Neural cell (in vitro differentiated cells): ENCODE measurements around the gene ATG7. TPM values are rescaled to one million over a fixed set of nuclear protein-coding genes. Genes with fewer than 3 reads are reported as not detected.
"Not testable (repeated sequence)": the region's sequence is repeated elsewhere in the genome, so short reads cannot be mapped to it uniquely, and the experiment has no call there.

Experiments
- H2AFZ ChIP-seq: fragments of 200-600, 300-800 bp; sonication (generic), shearing (Covaris generic); 2 replicates; pipeline ENCODE4 v1.6.0; 2014; ENCODE audit warnings: low read depth, mild to moderate bottlenecking, antibody characterized with exemption, low read length, moderate library complexity
- H3F3A ChIP-seq: fragments of 200-600 bp; shearing (Covaris generic); 2 replicates; pipeline ENCODE4 v1.6.1; 2016; ENCODE audit warnings: mild to moderate bottlenecking, moderate library complexity, mixed read lengths, antibody characterized with exemption, low read length; ENCODE audit not compliant: insufficient read depth, poor library complexity, severe bottlenecking
- H3K27ac ChIP-seq: fragments of 200-600, 300-800 bp; sonication (generic), shearing (Covaris generic); 2 replicates; pipeline ENCODE4 v1.5.1; 2014; ENCODE audit warnings: mild to moderate bottlenecking, low read length, moderate library complexity
- H3K27me3 ChIP-seq: fragments of 300-800, 200-600 bp; sonication (generic), shearing (Covaris generic); 2 replicates; pipeline ENCODE4 v1.6.0; 2014; ENCODE audit warnings: mild to moderate bottlenecking, low read depth, low read length, moderate library complexity; ENCODE audit not compliant: insufficient read depth
- H3K36me3 ChIP-seq: fragments of 300-800, 200-600 bp; sonication (generic), shearing (Covaris generic); 2 replicates; pipeline ENCODE4 v1.5.1; 2014; ENCODE audit warnings: mild to moderate bottlenecking, antibody characterized with exemption, low read length, moderate library complexity; ENCODE audit not compliant: insufficient read depth
- H3K4me2 ChIP-seq: fragments of 300-800, 200-600 bp; sonication (generic), shearing (Covaris generic); 2 replicates; pipeline ENCODE4 v1.6.0; 2014; ENCODE audit warnings: mild to moderate bottlenecking, low read length
- H3K4me3 ChIP-seq: fragments of 300-800, 200-600 bp; sonication (generic), shearing (Covaris generic); 2 replicates; pipeline ENCODE4 v1.5.1; 2014; ENCODE audit warnings: mild to moderate bottlenecking, low read length, moderate library complexity
- H3K79me2 ChIP-seq: fragments of 200-600 bp; shearing (Covaris generic); replicated peaks from 2 replicates; pipeline ENCODE4 v1.6.0; 2014; ENCODE audit warnings: mild to moderate bottlenecking, low read length, moderate library complexity; ENCODE audit not compliant: insufficient read depth
- H3K9ac ChIP-seq: fragments of 300-800, 200-600 bp; sonication (generic), shearing (Covaris generic); 2 replicates; pipeline ENCODE4 v1.6.1; 2016; ENCODE audit warnings: mild to moderate bottlenecking, low read length, mixed read lengths
- H3K9me2 ChIP-seq: fragments of 200-600 bp; shearing (Covaris generic); 2 replicates; pipeline ENCODE4 v1.6.1; 2016; ENCODE audit warnings: mild to moderate bottlenecking, low read length, mixed read lengths; ENCODE audit not compliant: insufficient read depth
- H3K9me3 ChIP-seq: fragments of 200-600, 300-800 bp; sonication (generic), shearing (Covaris generic); 2 replicates; pipeline ENCODE4 v1.6.1; 2016; ENCODE audit warnings: mild to moderate bottlenecking, mixed run types, low read length, moderate library complexity, mixed read lengths
- H4K20me1 ChIP-seq: fragments of 200-600 bp; shearing (Covaris generic); 2 replicates; pipeline ENCODE4 v1.6.1; 2016; ENCODE audit warnings: mild to moderate bottlenecking, mixed run types; ENCODE audit not compliant: insufficient read depth
- EP300 ChIP-seq: fragments of 450-650 bp; conservative IDR thresholded peaks from 2 replicates; pipeline ENCODE4 v1.6.1; 2014; ENCODE audit warnings: antibody characterized with exemption, mild to moderate bottlenecking, moderate library complexity; ENCODE audit not compliant: poor library complexity, severe bottlenecking
- EZH2 ChIP-seq: fragments of 200-600, 300-800 bp; shearing (Covaris generic), sonication (generic); IDR thresholded peaks from 2 replicates; pipeline ENCODE4 v1.6.1; 2014; ENCODE audit warnings: antibody characterized with exemption, low read length, borderline replicate concordance, mild to moderate bottlenecking; ENCODE audit not compliant: insufficient read depth, poor library complexity, severe bottlenecking
- MXI1 ChIP-seq: fragments of 450-650 bp; conservative IDR thresholded peaks from 2 replicates; pipeline ENCODE4 v1.6.1; 2014; ENCODE audit warnings: antibody characterized with exemption, mild to moderate bottlenecking; ENCODE audit not compliant: poor library complexity, severe bottlenecking
- POLR2AphosphoS5 ChIP-seq: IDR thresholded peaks from 2 replicates; pipeline ENCODE4 v1.6.1; 2012
- RAD21 ChIP-seq: fragments of 450-650 bp; conservative IDR thresholded peaks from 2 replicates; pipeline ENCODE4 v1.6.1; 2014; ENCODE audit warnings: antibody characterized with exemption, mild to moderate bottlenecking, moderate library complexity
- SMC3 ChIP-seq: fragments of 450-650 bp; conservative IDR thresholded peaks from 2 replicates; pipeline ENCODE4 v1.6.1; 2014; ENCODE audit warnings: antibody characterized with exemption, mild to moderate bottlenecking, moderate library complexity; ENCODE audit not compliant: poor library complexity
- TAF1 ChIP-seq: IDR thresholded peaks from 2 replicates; pipeline ENCODE4 v1.6.1; 2012; ENCODE audit warnings: low read depth
- polyA plus RNA-seq: library from polyadenylated mRNA; depleted of rRNA; stranded (reverse); fragments of >200 nt; gene quantifications from 2 replicates; pipeline ENCODE4 v1.2.3, GENCODE V29; 2014
- TF ChIP-seq, protein P1 (sequence below): IDR thresholded peaks from 2 replicates; pipeline ENCODE4 v1.6.1; 2012; ENCODE audit warnings: borderline replicate concordance
- TF ChIP-seq, protein P2 (sequence below): fragments of 450-650 bp; IDR thresholded peaks from 2 replicates; pipeline ENCODE4 v1.5.1; 2014; ENCODE audit warnings: antibody characterized with exemption, mild to moderate bottlenecking, moderate library complexity; ENCODE audit not compliant: poor library complexity, severe bottlenecking

Gene ATG7
- polyA plus RNA-seq, 1 donor from 2014 or later, result 28.8 TPM

DNA sequence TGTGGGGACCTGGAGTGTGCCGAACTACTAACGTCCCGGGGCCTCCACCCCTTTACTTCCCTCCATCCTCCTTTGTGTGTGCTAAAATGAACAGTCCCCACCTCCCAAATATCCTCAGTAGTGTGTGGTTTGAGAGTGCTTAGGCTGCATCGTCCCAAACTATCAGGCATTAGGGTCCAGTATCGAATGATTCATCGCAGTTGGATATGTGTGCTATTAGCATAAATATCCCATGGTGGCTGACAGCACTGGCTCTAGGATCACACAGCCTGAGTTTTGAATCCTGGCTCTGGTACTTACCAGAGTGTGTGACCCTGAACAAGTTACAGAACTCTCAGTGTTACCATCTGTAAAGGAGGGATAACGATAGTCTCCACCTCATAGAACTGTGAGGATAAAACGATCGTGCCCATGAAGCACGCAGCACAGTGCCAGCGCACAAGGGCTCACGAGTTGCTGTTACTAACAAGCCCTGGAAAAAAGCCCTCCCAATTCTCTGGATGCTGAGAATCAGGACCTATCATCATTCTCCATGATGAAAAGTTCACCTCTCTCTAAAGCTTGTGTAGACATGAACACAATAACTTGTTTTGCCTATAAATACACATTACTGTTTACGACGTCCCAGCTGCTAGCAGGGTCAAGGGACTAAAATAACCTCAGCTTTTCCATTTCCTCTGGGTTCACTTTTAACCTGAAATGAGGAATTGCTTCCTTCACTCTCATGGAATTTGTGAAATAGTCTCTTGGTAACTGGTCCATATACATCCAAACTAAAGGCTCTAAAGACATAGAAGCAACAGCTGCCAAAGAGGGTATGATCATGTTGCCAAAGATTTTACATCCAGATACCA is 320.5 kb downstream of the ATG7 start:
- no peak overlapping the region for H3K9ac ChIP-seq
- H3K4me2 ChIP-seq, result no peak overlapping the region
- TF ChIP-seq, protein P1, sequence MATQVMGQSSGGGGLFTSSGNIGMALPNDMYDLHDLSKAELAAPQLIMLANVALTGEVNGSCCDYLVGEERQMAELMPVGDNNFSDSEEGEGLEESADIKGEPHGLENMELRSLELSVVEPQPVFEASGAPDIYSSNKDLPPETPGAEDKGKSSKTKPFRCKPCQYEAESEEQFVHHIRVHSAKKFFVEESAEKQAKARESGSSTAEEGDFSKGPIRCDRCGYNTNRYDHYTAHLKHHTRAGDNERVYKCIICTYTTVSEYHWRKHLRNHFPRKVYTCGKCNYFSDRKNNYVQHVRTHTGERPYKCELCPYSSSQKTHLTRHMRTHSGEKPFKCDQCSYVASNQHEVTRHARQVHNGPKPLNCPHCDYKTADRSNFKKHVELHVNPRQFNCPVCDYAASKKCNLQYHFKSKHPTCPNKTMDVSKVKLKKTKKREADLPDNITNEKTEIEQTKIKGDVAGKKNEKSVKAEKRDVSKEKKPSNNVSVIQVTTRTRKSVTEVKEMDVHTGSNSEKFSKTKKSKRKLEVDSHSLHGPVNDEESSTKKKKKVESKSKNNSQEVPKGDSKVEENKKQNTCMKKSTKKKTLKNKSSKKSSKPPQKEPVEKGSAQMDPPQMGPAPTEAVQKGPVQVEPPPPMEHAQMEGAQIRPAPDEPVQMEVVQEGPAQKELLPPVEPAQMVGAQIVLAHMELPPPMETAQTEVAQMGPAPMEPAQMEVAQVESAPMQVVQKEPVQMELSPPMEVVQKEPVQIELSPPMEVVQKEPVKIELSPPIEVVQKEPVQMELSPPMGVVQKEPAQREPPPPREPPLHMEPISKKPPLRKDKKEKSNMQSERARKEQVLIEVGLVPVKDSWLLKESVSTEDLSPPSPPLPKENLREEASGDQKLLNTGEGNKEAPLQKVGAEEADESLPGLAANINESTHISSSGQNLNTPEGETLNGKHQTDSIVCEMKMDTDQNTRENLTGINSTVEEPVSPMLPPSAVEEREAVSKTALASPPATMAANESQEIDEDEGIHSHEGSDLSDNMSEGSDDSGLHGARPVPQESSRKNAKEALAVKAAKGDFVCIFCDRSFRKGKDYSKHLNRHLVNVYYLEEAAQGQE, result no peak
- TF ChIP-seq RAD21 (no peak), POLR2AphosphoS5 (no peak), MXI1 (no peak), TAF1 (no peak), EZH2 (no peak), EP300 (no peak), SMC3 (no peak)
- TF ChIP-seq, protein P2, sequence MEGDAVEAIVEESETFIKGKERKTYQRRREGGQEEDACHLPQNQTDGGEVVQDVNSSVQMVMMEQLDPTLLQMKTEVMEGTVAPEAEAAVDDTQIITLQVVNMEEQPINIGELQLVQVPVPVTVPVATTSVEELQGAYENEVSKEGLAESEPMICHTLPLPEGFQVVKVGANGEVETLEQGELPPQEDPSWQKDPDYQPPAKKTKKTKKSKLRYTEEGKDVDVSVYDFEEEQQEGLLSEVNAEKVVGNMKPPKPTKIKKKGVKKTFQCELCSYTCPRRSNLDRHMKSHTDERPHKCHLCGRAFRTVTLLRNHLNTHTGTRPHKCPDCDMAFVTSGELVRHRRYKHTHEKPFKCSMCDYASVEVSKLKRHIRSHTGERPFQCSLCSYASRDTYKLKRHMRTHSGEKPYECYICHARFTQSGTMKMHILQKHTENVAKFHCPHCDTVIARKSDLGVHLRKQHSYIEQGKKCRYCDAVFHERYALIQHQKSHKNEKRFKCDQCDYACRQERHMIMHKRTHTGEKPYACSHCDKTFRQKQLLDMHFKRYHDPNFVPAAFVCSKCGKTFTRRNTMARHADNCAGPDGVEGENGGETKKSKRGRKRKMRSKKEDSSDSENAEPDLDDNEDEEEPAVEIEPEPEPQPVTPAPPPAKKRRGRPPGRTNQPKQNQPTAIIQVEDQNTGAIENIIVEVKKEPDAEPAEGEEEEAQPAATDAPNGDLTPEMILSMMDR, result no peak

DNA sequence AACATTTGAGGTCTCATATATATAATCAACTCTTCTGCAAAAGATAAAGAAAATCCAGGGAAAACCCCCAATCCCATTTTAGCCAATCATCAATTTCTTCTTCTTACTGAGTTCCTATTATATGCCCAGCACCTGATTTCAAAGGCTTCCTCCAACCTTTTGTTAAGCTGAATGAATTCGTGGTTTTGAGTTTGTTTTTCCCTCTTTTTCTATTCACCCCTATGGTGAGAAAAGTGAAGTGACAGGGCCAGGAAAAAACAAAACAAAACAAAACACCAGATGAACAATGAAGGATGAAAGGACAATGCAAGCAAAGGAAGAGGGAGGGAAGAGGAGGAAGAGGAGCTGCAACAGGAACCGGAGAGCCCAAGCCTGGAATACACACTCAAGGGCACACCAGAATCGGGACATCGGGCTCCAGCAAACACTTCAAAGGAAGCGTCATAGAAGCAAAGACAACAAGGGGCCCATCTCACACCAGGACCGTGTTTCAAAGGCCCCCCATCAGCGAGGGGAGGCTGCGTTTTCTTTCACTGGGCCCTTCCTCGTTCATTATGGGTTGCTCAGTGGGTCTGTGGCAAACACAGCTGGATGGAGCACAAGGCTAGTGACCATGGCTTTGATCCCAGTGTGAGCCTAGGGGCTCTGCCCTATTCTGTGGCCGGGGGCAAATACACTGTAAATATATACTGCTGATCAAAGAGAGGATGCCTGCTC is 321.3 kb downstream of the ATG7 start:
- Histone ChIP-seq H3K79me2 (peaks cover 29% of the 10 kb centered on the region), H3F3A (peaks cover 3% of the 10 kb centered on the region), H3K9me2 (no peaks in the 10 kb centered on the region), H3K9me3 (no peaks in the 10 kb centered on the region), H3K4me3 (no peak overlapping the region), H3K4me2 (no peak overlapping the region), H3K36me3 (no peaks in the 10 kb centered on the region), H3K9ac (no peak overlapping the region), H3K27me3 (no peaks in the 10 kb centered on the region), H2AFZ (no peak overlapping the region), H3K27ac (no peak overlapping the region), H4K20me1 (no peaks in the 10 kb centered on the region)
- TF ChIP-seq TAF1 (no peak), EP300 (no peak), SMC3 (no peak), RAD21 (no peak)
- TF ChIP-seq, protein P2, result no peak

More for the DNA sequence above, 320.5 kb downstream of the ATG7 start:
- Histone ChIP-seq H3K79me2 (peaks cover 33% of the 10 kb centered on the region), H4K20me1 (no peaks in the 10 kb centered on the region), H2AFZ (no peak overlapping the region), H3K9me3 (no peaks in the 10 kb centered on the region), H3K27me3 (no peaks in the 10 kb centered on the region), H3K27ac (peak overlapping the region; percentile 29), H3K4me3 (no peak overlapping the region), H3K36me3 (no peaks in the 10 kb centered on the region), H3F3A (peaks cover 3% of the 10 kb centered on the region), H3K9me2 (no peaks in the 10 kb centered on the region)

DNA sequence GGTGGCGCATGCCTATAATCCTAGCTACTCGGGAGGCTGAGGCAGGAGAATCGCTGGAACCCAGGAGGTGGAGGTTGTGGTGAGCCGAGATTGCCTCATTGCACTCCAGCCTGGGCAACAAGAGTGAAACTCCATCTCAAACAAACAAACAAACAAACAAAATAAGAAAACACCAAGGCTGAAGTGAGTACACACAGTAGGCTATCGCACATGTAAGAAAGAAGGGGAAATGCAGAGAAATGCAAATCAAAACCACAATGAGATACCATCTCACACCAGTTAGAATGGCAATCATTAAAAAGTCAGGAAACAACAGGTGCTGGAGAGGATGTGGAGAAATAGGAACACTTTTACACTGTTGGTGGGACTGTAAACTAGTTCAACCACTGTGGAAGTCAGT is 322.8 kb downstream of the ATG7 start:
- not testable (repeated sequence) for H3K9me2 ChIP-seq

More for the DNA sequence above, 322.8 kb downstream of the ATG7 start:
- H3K4me2 ChIP-seq, H3K9me3 ChIP-seq, H3K4me3 ChIP-seq, H3K27ac ChIP-seq, H3F3A ChIP-seq, H3K9ac ChIP-seq, H3K27me3 ChIP-seq, H3K36me3 ChIP-seq, H2AFZ ChIP-seq, H4K20me1 ChIP-seq: not testable (repeated sequence)
- H3K79me2 ChIP-seq, result peaks cover 32% of the 10 kb centered on the region
